Measurements from ENCODE around the gene AANAT. TPM values are rescaled to one million over a fixed set of nuclear protein-coding genes. Genes with fewer than 3 reads are reported as not detected.

AANAT gene
- total RNA-seq: not detected in 2 replicates

DNA sequence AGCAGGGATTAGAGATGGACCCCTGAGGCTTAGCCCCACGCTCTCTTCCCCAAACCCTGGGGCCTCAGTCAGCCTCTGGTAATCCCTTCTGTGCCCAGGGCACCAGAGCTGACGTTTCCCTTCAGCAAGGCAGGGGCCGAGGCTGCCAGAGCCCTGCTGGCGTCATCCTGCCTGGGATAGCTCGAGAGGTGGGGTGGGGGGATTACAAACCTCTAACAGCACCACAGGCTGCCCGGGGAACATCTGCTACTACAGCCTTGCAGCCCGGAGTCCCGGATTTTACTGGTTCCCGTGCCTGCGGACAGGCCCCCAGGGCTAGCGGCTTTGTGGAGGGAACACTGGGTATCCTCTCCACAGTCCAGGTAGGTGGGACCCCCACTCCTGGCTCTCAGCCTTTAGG, at the start of gene AANAT:
TSS of gene AANAT (plus strand) at position 238 of the 400 bp plus-strand sequence. CDS start 1,144 bp downstream, outside the sequence.

DNA sequence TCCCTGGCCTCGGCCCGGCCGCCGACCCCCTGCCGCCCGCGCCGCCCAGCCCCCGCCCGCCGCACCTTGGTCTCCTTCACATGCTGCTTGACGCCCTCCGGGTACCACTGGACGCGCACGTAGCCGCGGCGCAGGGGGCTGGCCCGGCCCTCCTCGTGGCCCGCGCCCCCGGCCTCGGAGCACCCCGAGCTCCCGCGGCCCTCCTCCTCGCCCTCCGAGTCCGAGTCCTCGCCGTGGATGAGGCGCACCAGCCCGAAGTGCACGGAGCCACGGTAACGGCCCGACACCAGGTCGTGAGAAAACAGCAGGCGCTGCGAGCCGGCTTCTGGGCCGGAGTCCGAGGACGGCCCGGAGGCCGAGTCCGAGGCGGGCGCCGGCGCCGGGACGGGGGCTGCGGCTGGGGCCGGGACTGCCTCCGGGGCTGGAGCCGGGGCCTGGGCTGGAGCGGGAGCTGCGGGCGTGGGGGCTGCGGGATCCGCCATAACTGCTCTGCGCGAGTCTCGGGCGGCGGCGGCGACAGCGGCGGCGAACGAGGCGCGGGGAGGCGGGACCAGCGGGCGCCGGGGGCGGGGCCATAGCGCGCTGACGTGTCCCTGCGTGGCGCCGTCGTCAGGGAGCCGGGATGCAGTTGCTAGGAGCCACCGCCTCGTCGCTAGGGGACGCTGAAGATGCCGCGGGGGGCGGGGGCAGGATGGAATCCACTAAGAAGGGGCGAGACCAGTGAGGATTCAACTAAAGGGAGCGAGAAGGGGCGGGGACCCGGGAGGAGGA, 14.6 kb upstream of the AANAT start, which contains the start of gene UBE2O:
TSS of gene UBE2O (minus strand) at position 493 of the 771 bp plus-strand sequence. CDS start at position 482, 11 bp downstream.

DNA sequence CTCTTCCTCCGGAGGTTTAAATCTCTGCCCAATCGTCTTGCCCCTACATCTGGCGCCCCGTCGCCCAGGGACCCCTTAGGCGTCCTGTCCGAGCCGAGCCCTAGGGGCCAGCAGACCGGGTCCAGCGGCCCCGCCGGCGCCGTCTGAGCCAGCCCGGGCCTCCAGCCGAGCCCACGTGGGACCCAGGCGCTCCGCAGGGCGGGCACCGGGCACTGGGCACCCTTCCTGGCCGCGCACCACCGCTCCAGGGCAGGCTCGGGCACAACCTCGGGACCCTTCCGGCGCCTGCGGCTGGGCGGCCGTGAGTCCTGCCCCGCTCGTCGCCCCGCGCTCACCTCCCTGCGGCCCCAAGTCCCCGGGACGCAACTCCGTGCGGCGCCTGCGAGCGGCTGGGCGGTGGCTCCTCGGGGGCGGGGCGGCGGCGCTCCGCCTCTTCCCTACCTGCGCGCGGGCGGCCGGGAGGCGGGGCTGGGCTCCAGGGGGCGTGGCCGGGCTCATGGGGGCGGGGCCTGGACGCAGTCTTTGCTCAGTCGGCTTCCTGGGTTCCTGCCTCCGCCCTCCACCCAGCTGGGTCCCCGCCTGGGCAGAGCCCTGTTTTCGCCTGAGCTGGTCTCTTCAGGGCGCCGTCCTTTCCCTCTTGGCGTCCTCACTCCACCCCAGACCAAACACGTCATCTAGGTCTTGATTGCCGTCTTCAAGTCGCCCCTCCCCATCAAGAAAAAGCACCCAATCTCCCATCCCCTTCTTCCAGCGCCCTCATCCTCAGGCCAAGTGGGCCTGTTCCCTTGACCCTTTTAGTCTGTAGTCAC, 33.8 kb downstream of the AANAT start, which contains the start of gene RHBDF2:
TSS of gene RHBDF2 (minus strand) at position 406 of the 809 bp plus-strand sequence. CDS start 19,899 bp downstream, outside the sequence.

Other genes starting within 250 kb of the AANAT start
- gene RNF157, start 227.1 kb upstream of the AANAT start, total RNA-seq: 0.07 and 1.4 TPM in 2 replicates
- gene UBALD2, start 202.3 kb upstream of the AANAT start, total RNA-seq: 11.7 and 13.0 TPM in 2 replicates
- gene QRICH2, start 159.3 kb upstream of the AANAT start, total RNA-seq: 0.78 and 1.3 TPM in 2 replicates
- gene PRPSAP1, start 113.7 kb upstream of the AANAT start, total RNA-seq: 34.9 and 45.1 TPM in 2 replicates
- 95.6 and 114 TPM in 2 replicates for gene SPHK1, start 83.0 kb upstream of the AANAT start, total RNA-seq
- 14.8 and 19.9 TPM in 2 replicates for gene UBE2O, start 14.5 kb upstream of the AANAT start, total RNA-seq
- 31.3 and 39.7 TPM in 2 replicates for gene RHBDF2, start 33.8 kb downstream of the AANAT start, total RNA-seq
- gene CYGB, start 70.1 kb downstream of the AANAT start, total RNA-seq: 9.9 and 11.1 TPM in 2 replicates
- gene PRCD, start 72.4 kb downstream of the AANAT start, total RNA-seq: 0.35 and 1.6 TPM in 2 replicates
- 62.2 and 86.3 TPM in 2 replicates for gene ST6GALNAC2, start 118.3 kb downstream of the AANAT start, total RNA-seq
- 9.9 and 12.2 TPM in 2 replicates for gene ST6GALNAC1, start 176.2 kb downstream of the AANAT start, total RNA-seq
- gene MXRA7, start 243.4 kb downstream of the AANAT start, total RNA-seq: 73.4 and 101 TPM in 2 replicates

Measured in airway epithelial cell (primary cell).